ENCODE measurements around the gene HIC1. TPM values are rescaled to one million over a fixed set of nuclear protein-coding genes. Genes with fewer than 3 reads are reported as not detected.

The HIC1 gene
- total RNA-seq, 1 donor from 2014 or later: 23.5 TPM

- Histone ChIP-seq H3K9me3 (ENCODE audit: control insufficient read depth in 3 of 3, low read length in 3 of 3) (no peaks in the 10 kb centered on the region), H3K27ac (ENCODE audit: low read depth, low read length) (no peak overlapping the region), H3K4me1 (ENCODE audit: control insufficient read depth in 3 of 3, insufficient read depth in 3 of 3, low read length in 3 of 3) (peaks cover 16 to 28% (median 19%) of the 10 kb centered on the region in 3 donors), H3K36me3 (ENCODE audit: control insufficient read depth in 3 of 3, insufficient read depth in 3 of 3, low read length in 3 of 3) (peaks cover 41 to 51% (median 43%) of the 10 kb centered on the region in 3 donors), H3K4me3 (ENCODE audit: low read length in 3 of 3) (no peak overlapping the region), H3K9ac (ENCODE audit: low read depth in 1 of 3, low read length in 3 of 3) (no peak overlapping the region), H3K27me3 (ENCODE audit: control insufficient read depth in 3 of 3, insufficient read depth in 3 of 3, low read length in 3 of 3) (no peaks in the 10 kb centered on the region)
Observed at GRCh38 chr17:2034806-2035540, 19.9 kb upstream of the HIC1 start.

GRCh38 chr17:2035541-2036488, 19.1 kb upstream of the HIC1 start:
- Histone ChIP-seq H3K9ac (ENCODE audit: low read depth in 1 of 3, low read length in 3 of 3) (no peak overlapping the region), H3K27me3 (ENCODE audit: control insufficient read depth in 3 of 3, insufficient read depth in 3 of 3, low read length in 3 of 3) (no peaks in the 10 kb centered on the region)

GRCh38 chr17:2037155-2037554, 17.7 kb upstream of the HIC1 start:
- Histone ChIP-seq H3K9me3 (ENCODE audit: control insufficient read depth in 3 of 3, low read length in 3 of 3) (no peaks in the 10 kb centered on the region), H3K27me3 (ENCODE audit: control insufficient read depth in 3 of 3, insufficient read depth in 3 of 3, low read length in 3 of 3) (no peaks in the 10 kb centered on the region), H3K4me3 (ENCODE audit: low read length in 3 of 3) (no peak overlapping the region), H3K27ac (ENCODE audit: low read depth, low read length) (no peak overlapping the region), H3K36me3 (ENCODE audit: control insufficient read depth in 3 of 3, insufficient read depth in 3 of 3, low read length in 3 of 3) (peaks cover 48 to 56% (median 52%) of the 10 kb centered on the region in 3 donors), H3K9ac (ENCODE audit: low read depth in 1 of 3, low read length in 3 of 3) (no peak overlapping the region), H3K4me1 (ENCODE audit: control insufficient read depth in 3 of 3, insufficient read depth in 3 of 3, low read length in 3 of 3) (peaks cover 1 to 20% (median 11%) of the 10 kb centered on the region in 3 donors)

More at GRCh38 chr17:2035541-2036488, 19.1 kb upstream of the HIC1 start:
- no peak overlapping the region for H3K4me3 ChIP-seq (ENCODE audit: low read length in 3 of 3)
- no peaks in the 10 kb centered on the region for H3K9me3 ChIP-seq (ENCODE audit: control insufficient read depth in 3 of 3, low read length in 3 of 3)
- H3K27ac ChIP-seq (ENCODE audit: low read depth, low read length): no peak overlapping the region
- H3K36me3 ChIP-seq (ENCODE audit: control insufficient read depth in 3 of 3, insufficient read depth in 3 of 3, low read length in 3 of 3): peaks cover 48 to 54% (median 48%) of the 10 kb centered on the region in 3 donors
- peaks cover 12 to 24% (median 16%) of the 10 kb centered on the region in 3 donors for H3K4me1 ChIP-seq (ENCODE audit: control insufficient read depth in 3 of 3, insufficient read depth in 3 of 3, low read length in 3 of 3)

- Histone ChIP-seq H3K9ac (ENCODE audit: low read depth in 1 of 3, low read length in 3 of 3) (no peak overlapping the region), H3K27ac (ENCODE audit: low read depth, low read length) (no peak overlapping the region), H3K36me3 (ENCODE audit: control insufficient read depth in 3 of 3, insufficient read depth in 3 of 3, low read length in 3 of 3) (peaks cover 56 to 57% (median 56%) of the 10 kb centered on the region in 3 donors), H3K9me3 (ENCODE audit: control insufficient read depth in 3 of 3, low read length in 3 of 3) (no peaks in the 10 kb centered on the region), H3K4me1 (ENCODE audit: control insufficient read depth in 3 of 3, insufficient read depth in 3 of 3, low read length in 3 of 3) (peaks cover 17 to 35% (median 24%) of the 10 kb centered on the region in 3 donors), H3K4me3 (ENCODE audit: low read length in 3 of 3) (no peak overlapping the region), H3K27me3 (ENCODE audit: control insufficient read depth in 3 of 3, insufficient read depth in 3 of 3, low read length in 3 of 3) (no peaks in the 10 kb centered on the region)
Observed at GRCh38 chr17:2040219-2040827, 14.6 kb upstream of the HIC1 start.

- H3K4me3 ChIP-seq (ENCODE audit: low read length in 3 of 3): peak overlapping the region; percentile 71 to 90 (median 83)
- H3K9ac ChIP-seq (ENCODE audit: low read depth in 1 of 3, low read length in 3 of 3): peak overlapping the region in 2 of 3 donors; percentile 87 to 89
- peak overlapping the region; percentile 86 for H3K27ac ChIP-seq (ENCODE audit: low read depth, low read length)
- no peaks in the 10 kb centered on the region for H3K27me3 ChIP-seq (ENCODE audit: control insufficient read depth in 3 of 3, insufficient read depth in 3 of 3, low read length in 3 of 3)
- peaks cover 49 to 51% (median 50%) of the 10 kb centered on the region in 3 donors for H3K36me3 ChIP-seq (ENCODE audit: control insufficient read depth in 3 of 3, insufficient read depth in 3 of 3, low read length in 3 of 3)
- H3K4me1 ChIP-seq (ENCODE audit: control insufficient read depth in 3 of 3, insufficient read depth in 3 of 3, low read length in 3 of 3): peaks cover 17 to 35% (median 24%) of the 10 kb centered on the region in 3 donors
- no peaks in the 10 kb centered on the region for H3K9me3 ChIP-seq (ENCODE audit: control insufficient read depth in 3 of 3, low read length in 3 of 3)
Observed at GRCh38 chr17:2040942-2041560, 13.9 kb upstream of the HIC1 start.

- Histone ChIP-seq H3K4me3 (ENCODE audit: low read length in 3 of 3) (peak within 1 kb of the TSS; percentile 83 to 92 (median 90)), H3K9me3 (ENCODE audit: control insufficient read depth in 3 of 3, low read length in 3 of 3) (no peaks in the 10 kb centered on the region), H3K36me3 (ENCODE audit: control insufficient read depth in 3 of 3, insufficient read depth in 3 of 3, low read length in 3 of 3) (peaks cover 42 to 44% (median 42%) of the 10 kb centered on the region in 3 donors), H3K9ac (ENCODE audit: low read depth in 1 of 3, low read length in 3 of 3) (peak within 1 kb of the TSS; percentile 85 to 89 (median 87)), H3K27ac (ENCODE audit: low read depth, low read length) (peak within 1 kb of the TSS; percentile 86), H3K4me1 (ENCODE audit: control insufficient read depth in 3 of 3, insufficient read depth in 3 of 3, low read length in 3 of 3) (peaks cover 17 to 35% (median 24%) of the 10 kb centered on the region in 3 donors), H3K27me3 (ENCODE audit: control insufficient read depth in 3 of 3, insufficient read depth in 3 of 3, low read length in 3 of 3) (no peaks in the 10 kb centered on the region)
Observed at GRCh38 chr17:2041561-2042389, 13.1 kb upstream of the HIC1 start, which contains the start of gene OVCA2. Gene OVCA2, plus strand, starts transcription at chr17:2042022. Its CDS starts 26 bp downstream, at chr17:2042048.

- H3K27ac ChIP-seq (ENCODE audit: low read depth, low read length): peak overlapping the region; percentile 86
- peaks cover 36 to 37% (median 37%) of the 10 kb centered on the region in 3 donors for H3K36me3 ChIP-seq (ENCODE audit: control insufficient read depth in 3 of 3, insufficient read depth in 3 of 3, low read length in 3 of 3)
- peaks cover 17 to 35% (median 24%) of the 10 kb centered on the region in 3 donors for H3K4me1 ChIP-seq (ENCODE audit: control insufficient read depth in 3 of 3, insufficient read depth in 3 of 3, low read length in 3 of 3)
- no peaks in the 10 kb centered on the region for H3K9me3 ChIP-seq (ENCODE audit: control insufficient read depth in 3 of 3, low read length in 3 of 3)
- no peaks in the 10 kb centered on the region for H3K27me3 ChIP-seq (ENCODE audit: control insufficient read depth in 3 of 3, insufficient read depth in 3 of 3, low read length in 3 of 3)
- H3K9ac ChIP-seq (ENCODE audit: low read depth in 1 of 3, low read length in 3 of 3): peak overlapping the region; percentile 85 to 89 (median 87)
- H3K4me3 ChIP-seq (ENCODE audit: low read length in 3 of 3): peak overlapping the region; percentile 83 to 92 (median 90)
Observed at GRCh38 chr17:2042390-2042847, 12.5 kb upstream of the HIC1 start.

- Histone ChIP-seq H3K9me3 (ENCODE audit: control insufficient read depth in 3 of 3, low read length in 3 of 3) (no peaks in the 10 kb centered on the region), H3K4me3 (ENCODE audit: low read length in 3 of 3) (peak overlapping the region; percentile 83 to 92 (median 90)), H3K4me1 (ENCODE audit: control insufficient read depth in 3 of 3, insufficient read depth in 3 of 3, low read length in 3 of 3) (peaks cover 17 to 35% (median 24%) of the 10 kb centered on the region in 3 donors), H3K36me3 (ENCODE audit: control insufficient read depth in 3 of 3, insufficient read depth in 3 of 3, low read length in 3 of 3) (peaks cover 32 to 34% (median 32%) of the 10 kb centered on the region in 3 donors), H3K27ac (ENCODE audit: low read depth, low read length) (peak overlapping the region; percentile 86), H3K27me3 (ENCODE audit: control insufficient read depth in 3 of 3, insufficient read depth in 3 of 3, low read length in 3 of 3) (no peaks in the 10 kb centered on the region), H3K9ac (ENCODE audit: low read depth in 1 of 3, low read length in 3 of 3) (peak overlapping the region; percentile 85 to 89 (median 87))
Observed at GRCh38 chr17:2042933-2043332, 12.0 kb upstream of the HIC1 start.
